Prostate gland (tissue), 2 donors: ENCODE results near the gene MRAP. TPM values are rescaled to one million over a fixed set of nuclear protein-coding genes. Genes with fewer than 3 reads are reported as not detected.

Source experiments
- DNase-seq: peaks from one replicate; pipeline ENCODE4 v3.0.0-alpha.2; 2019; ENCODE audit warnings: low spot score
- H3K27ac ChIP-seq, 2 donors: fragments of 200-600 bp; sonication (generic); 2 replicates each; pipeline ENCODE4 v1.5.1; 2017 to 2019
- H3K27me3 ChIP-seq: fragments of 200-600 bp; sonication (generic); replicated peaks from 2 replicates; pipeline ENCODE4 v1.5.1; 2019; ENCODE audit not compliant: insufficient read depth
- H3K36me3 ChIP-seq, 2 donors: fragments of 200-600 bp; sonication (generic); 1 replicate in 1 of 2; 2 replicates in 1 of 2; pipeline versions ENCODE4 v1.5.1 to v1.8.1; 2017 to 2019
- H3K4me1 ChIP-seq: fragments of 200-600 bp; sonication (generic); replicated peaks from 2 replicates; pipeline ENCODE4 v1.5.1; 2019
- H3K4me3 ChIP-seq, 2 donors: fragments of 200-600 bp; sonication (generic); 2 replicates each; pipeline ENCODE4 v1.5.1; 2017 to 2019
- H3K9me3 ChIP-seq: fragments of 200-600 bp; sonication (generic); 2 replicates; pipeline ENCODE4 v1.5.1; 2017
- POLR2A ChIP-seq: fragments of 450-650 bp; IDR thresholded peaks from one replicate; pipeline ENCODE4 v1.6.1; 2016; ENCODE audit warnings: antibody characterized with exemption, mild to moderate bottlenecking
- POLR2AphosphoS5 ChIP-seq: sonication (generic); formaldehyde crosslinking; IDR thresholded peaks from one replicate; pipeline ENCODE4 v1.6.1; 2017; ENCODE audit warnings: antibody characterized with exemption
- WGBS: methylation state at CpG from one replicate; pipeline ENCODE4 v1.1.5; 2018; 5-methylcytosine and 5-hydroxymethylcytosine counted together
- intact Hi-C: fragments of 100-400 bp; cut with DNase I; formaldehyde crosslinking; loops from one replicate; pipeline ENCODE4 v1.14.2; 2022
- total RNA-seq, 2 donors: library from RNA; depleted of rRNA; stranded (reverse); fragments of >200 nt; gene quantifications; one replicate each; pipeline ENCODE4 v1.1.0, GENCODE V29; 2016
- TF ChIP-seq, protein P1 (sequence below), 4 experiments: fragments of 200-600 bp in 2 of 4; fragments of 450-650 bp in 2 of 4; sonication (generic) in 2 of 4; IDR thresholded peaks; 1 replicate in 3 of 4; 2 replicates in 1 of 4; pipeline ENCODE4 v1.5.1; 2016 to 2019; ENCODE audit warnings: antibody characterized with exemption in 4 of 4, mild to moderate bottlenecking in 2 of 4, moderate library complexity in 2 of 4

Gene MRAP
- total RNA-seq, 2 donors from 2014 or later, result 4.7 TPM; not detected in 1

DNA sequence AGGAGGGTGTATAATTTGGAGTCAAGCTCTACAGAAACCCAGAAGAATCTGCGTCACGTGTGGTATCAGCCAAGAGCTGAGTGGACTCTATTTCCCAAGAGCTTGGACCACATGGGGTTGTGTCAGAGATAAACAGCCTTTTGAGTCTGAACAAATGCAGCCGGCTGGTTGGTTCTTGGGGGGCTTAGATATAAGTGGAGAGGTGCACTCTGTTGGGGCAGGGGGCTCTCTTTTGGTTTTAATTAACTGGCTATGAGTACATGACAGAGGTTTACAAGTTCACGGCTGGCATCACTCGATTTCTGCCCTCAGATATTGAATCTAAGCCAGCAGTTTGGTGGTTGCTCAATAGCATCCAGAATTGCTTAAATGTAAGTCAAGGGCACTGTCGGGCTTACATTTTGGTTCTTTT lies 501 bp upstream of the MRAP start:
- intact Hi-C loops, result no loop called here
- H3K27me3 ChIP-seq, result no peaks in the 10 kb centered on the region
- H3K4me1 ChIP-seq, result no peaks in the 10 kb centered on the region
- H3K27ac ChIP-seq, result no peak overlapping the region
- TF ChIP-seq POLR2A (no peak), POLR2AphosphoS5 (no peak)
- TF ChIP-seq, protein P1, sequence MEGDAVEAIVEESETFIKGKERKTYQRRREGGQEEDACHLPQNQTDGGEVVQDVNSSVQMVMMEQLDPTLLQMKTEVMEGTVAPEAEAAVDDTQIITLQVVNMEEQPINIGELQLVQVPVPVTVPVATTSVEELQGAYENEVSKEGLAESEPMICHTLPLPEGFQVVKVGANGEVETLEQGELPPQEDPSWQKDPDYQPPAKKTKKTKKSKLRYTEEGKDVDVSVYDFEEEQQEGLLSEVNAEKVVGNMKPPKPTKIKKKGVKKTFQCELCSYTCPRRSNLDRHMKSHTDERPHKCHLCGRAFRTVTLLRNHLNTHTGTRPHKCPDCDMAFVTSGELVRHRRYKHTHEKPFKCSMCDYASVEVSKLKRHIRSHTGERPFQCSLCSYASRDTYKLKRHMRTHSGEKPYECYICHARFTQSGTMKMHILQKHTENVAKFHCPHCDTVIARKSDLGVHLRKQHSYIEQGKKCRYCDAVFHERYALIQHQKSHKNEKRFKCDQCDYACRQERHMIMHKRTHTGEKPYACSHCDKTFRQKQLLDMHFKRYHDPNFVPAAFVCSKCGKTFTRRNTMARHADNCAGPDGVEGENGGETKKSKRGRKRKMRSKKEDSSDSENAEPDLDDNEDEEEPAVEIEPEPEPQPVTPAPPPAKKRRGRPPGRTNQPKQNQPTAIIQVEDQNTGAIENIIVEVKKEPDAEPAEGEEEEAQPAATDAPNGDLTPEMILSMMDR (IDR thresholded peaks at IDR 0.05), result no peak
- H3K4me3 ChIP-seq, result no peak overlapping the region
- DNase-seq, result no peak
- no peaks in the 10 kb centered on the region for H3K36me3 ChIP-seq
- H3K9me3 ChIP-seq, result no peaks in the 10 kb centered on the region
- 89% methylated on average over 6 of the region's 6 CpGs for WGBS

DNA sequence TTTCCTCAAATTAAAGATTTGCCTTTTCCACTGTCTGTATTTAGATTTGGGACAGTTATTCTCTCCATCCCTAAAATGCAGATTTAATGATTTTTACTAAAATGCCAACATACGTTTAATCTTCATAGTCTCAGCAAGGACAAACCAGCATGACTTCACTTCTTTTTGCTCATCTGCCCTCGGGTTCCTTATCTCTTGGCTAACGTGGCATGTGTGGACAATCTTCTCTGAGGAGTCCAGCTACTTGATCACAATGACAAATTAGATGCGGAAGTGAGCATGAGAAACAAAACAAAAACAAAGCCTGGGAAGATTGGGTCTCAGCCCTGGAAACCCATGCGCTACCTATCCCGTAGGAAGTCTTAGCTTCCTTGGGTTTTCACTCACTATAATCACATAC lies 1.0 kb downstream of the MRAP start:
- Histone ChIP-seq H3K4me3 (no peak overlapping the region), H3K27me3 (no peaks in the 10 kb centered on the region), H3K9me3 (no peaks in the 10 kb centered on the region), H3K36me3 (no peaks in the 10 kb centered on the region), H3K4me1 (no peaks in the 10 kb centered on the region), H3K27ac (no peak overlapping the region)
- no peak for DNase-seq
- 93% methylated on average over 6 of the region's 6 CpGs for whole genome bisulfite sequencing
- intact Hi-C loops, result no loop called here
- TF ChIP-seq, protein P1 (IDR thresholded peaks at IDR 0.05), result no peak
- no peak for TF ChIP-seq POLR2A

DNA sequence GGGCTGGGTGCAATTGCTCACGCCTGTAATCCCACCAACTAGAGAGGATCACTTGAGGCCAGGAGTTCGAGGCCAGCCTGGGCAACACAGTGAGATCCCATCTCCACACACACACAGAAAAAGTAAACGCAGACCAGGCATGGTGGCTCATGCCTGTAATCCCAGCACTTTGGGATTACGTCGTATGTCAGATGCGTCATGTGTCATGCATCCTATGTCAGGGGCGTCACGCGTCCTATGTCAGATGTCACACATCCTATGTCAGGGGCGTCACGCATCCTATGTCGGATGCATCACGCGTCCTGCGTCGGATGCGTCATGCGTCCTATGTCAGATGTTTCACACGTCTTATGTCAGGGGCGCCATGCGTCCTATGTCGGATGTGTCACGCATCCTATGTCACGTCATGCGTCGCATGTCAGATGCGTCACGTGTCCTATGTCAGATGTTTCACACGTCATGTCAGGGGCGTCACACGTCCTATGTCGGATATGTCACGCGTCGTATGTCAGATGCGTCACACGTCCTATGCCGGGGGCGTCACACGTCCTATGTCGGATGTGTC lies 1.5 kb downstream of the MRAP start:
- H3K36me3 ChIP-seq, result no peaks in the 10 kb centered on the region
- intact Hi-C loops, result no loop called here
- H3K4me3 ChIP-seq, result no peak overlapping the region
- H3K27ac ChIP-seq, result no peak overlapping the region
- 87% methylated on average over 41 of the region's 41 CpGs for WGBS
- no peak for DNase-seq
- TF ChIP-seq POLR2A, result no peak
- no peak for TF ChIP-seq POLR2AphosphoS5
- TF ChIP-seq, protein P1 (IDR thresholded peaks at IDR 0.05), result no peak
- H3K9me3 ChIP-seq, result no peaks in the 10 kb centered on the region
- H3K4me1 ChIP-seq, result no peaks in the 10 kb centered on the region
- H3K27me3 ChIP-seq, result no peaks in the 10 kb centered on the region

DNA sequence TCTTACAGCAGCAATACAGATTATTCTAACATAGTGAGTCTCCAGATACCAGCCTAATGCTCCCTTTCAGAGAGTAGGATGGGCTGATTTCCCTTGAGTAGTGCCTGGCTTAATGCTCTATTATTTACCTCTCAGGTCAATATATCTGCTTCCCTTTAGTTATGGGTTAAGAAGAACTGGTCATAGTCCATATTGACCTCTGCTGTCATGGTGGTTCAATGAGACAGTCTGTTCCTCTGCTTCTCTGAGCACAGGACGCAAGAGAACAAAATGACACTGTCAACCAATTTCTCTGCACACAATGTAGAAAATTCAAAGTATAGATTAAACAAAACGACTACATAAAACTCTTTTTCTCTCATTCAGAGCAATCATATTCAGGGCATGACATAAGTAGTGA lies 2.9 kb downstream of the MRAP start:
- Histone ChIP-seq H3K4me1 (no peaks in the 10 kb centered on the region), H3K36me3 (no peaks in the 10 kb centered on the region), H3K9me3 (no peaks in the 10 kb centered on the region), H3K4me3 (no peak overlapping the region), H3K27me3 (no peaks in the 10 kb centered on the region), H3K27ac (no peak overlapping the region)
- no peak for DNase-seq
- 92% methylated on average over 2 of the region's 2 CpGs for WGBS
- TF ChIP-seq POLR2AphosphoS5 (no peak), POLR2A (no peak)
- TF ChIP-seq, protein P1 (IDR thresholded peaks at IDR 0.05), result no peak
- intact Hi-C loops, result no loop called here

DNA sequence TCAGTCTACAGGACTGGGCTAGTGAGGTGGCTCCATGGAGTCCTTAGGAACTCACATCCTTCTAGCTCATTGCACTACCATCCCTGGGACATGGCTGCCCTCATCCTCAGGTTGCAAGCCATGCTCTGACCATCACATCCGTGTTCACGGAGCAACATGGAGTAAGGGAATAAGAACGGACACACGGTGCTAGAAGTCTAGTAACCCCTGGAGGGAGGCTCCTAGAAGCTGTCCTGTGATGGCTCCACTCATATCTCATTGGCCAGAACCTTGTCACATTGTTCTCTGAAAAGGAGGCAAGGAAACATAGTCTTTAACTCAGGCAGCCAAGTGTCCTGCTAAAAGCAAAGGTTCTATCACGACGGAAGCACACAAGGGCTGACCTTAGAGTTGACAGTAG lies 3.9 kb downstream of the MRAP start:
- WGBS, result 93% methylated on average over 6 of the region's 6 CpGs
- intact Hi-C loops, result no loop called here
- no peak overlapping the region for H3K4me3 ChIP-seq
- no peaks in the 10 kb centered on the region for H3K9me3 ChIP-seq
- no peaks in the 10 kb centered on the region for H3K27me3 ChIP-seq
- H3K4me1 ChIP-seq, result no peaks in the 10 kb centered on the region
- no peaks in the 10 kb centered on the region for H3K36me3 ChIP-seq
- DNase-seq, result no peak
- TF ChIP-seq POLR2AphosphoS5, result no peak
- TF ChIP-seq, protein P1 (IDR thresholded peaks at IDR 0.05), result no peak
- TF ChIP-seq POLR2A, result no peak
- no peak overlapping the region for H3K27ac ChIP-seq
